PC-9 (cell line): ENCODE data around the gene PRKAA2. TPM values are rescaled to one million over a fixed set of nuclear protein-coding genes. Genes with fewer than 3 reads are reported as not detected.

ENCODE experiments used
- BruUV-seq: library from RNA; stranded (reverse); fragments of 400-500 nt; replicated peaks from 2 replicates; lab custom pipeline; 2021; lab: Mats Ljungman, UMichigan
- CTCF ChIA-PET: fragments of 300-600 bp; sonication (Branson Sonifier 250); formaldehyde crosslinking; loops from one replicate; lab custom pipeline; 2022; ENCODE audit warnings: antibody characterized with exemption; lab: Charles Lee
- POLR2A ChIA-PET: fragments of 300-600 bp; sonication (Branson Sonifier 250); formaldehyde crosslinking; loops from one replicate; lab custom pipeline; 2022; ENCODE audit warnings: antibody characterized with exemption; ENCODE audit not compliant: unreplicated experiment; lab: Charles Lee
- DNase-seq, 2 experiments: peaks; one replicate each; pipeline versions ENCODE4 v3.0.0 to v3.0.0-alpha.2; 2015 to 2022; ENCODE audit warnings: mixed read lengths in 1 of 2
- H2AFZ ChIP-seq: fragments of 200-600 bp; sonication (generic); 2 replicates; pipeline ENCODE4 v1.8.1; 2017; ENCODE audit warnings: antibody characterized with exemption
- H3F3A ChIP-seq: fragments of 200-600 bp; sonication (generic); 2 replicates; pipeline ENCODE4 v1.8.1; 2017; ENCODE audit warnings: antibody characterized with exemption, mild to moderate bottlenecking, low read depth; ENCODE audit not compliant: insufficient read depth
- H3K27ac ChIP-seq: fragments of 200-600 bp; sonication (generic); 2 replicates; pipeline ENCODE4 v1.6.1; 2016; ENCODE audit warnings: mixed run types
- H3K27me3 ChIP-seq: fragments of 200-600 bp; sonication (generic); 2 replicates; pipeline ENCODE4 v1.6.1; 2016; ENCODE audit warnings: low read depth, mixed run types; ENCODE audit not compliant: insufficient read depth
- H3K36me3 ChIP-seq: fragments of 200-600 bp; sonication (generic); 2 replicates; pipeline ENCODE4 v1.6.1; 2016; ENCODE audit warnings: low read depth, mixed run types
- H3K4me1 ChIP-seq: fragments of 200-600 bp; sonication (generic); replicated peaks from 2 replicates; pipeline ENCODE4 v1.6.1; 2016; ENCODE audit warnings: mixed run types; ENCODE audit not compliant: insufficient read depth
- H3K4me2 ChIP-seq: fragments of 200-600 bp; sonication (generic); 2 replicates; pipeline ENCODE4 v1.6.1; 2017; ENCODE audit warnings: mixed run types
- H3K4me3 ChIP-seq: fragments of 200-600 bp; sonication (generic); 2 replicates; pipeline ENCODE4 v1.6.1; 2016; ENCODE audit warnings: mixed run types
- H3K79me2 ChIP-seq: fragments of 200-600 bp; sonication (generic); 2 replicates; pipeline ENCODE4 v1.6.1; 2017; ENCODE audit warnings: low read depth, mixed run types
- H3K9me2 ChIP-seq: fragments of 200-600 bp; sonication (generic); 2 replicates; pipeline ENCODE4 v1.8.1; 2017; ENCODE audit warnings: mild to moderate bottlenecking; ENCODE audit not compliant: insufficient read depth
- H3K9me3 ChIP-seq: fragments of 200-600 bp; sonication (generic); 2 replicates; pipeline ENCODE4 v1.8.1; 2016; ENCODE audit warnings: low read depth; ENCODE audit not compliant: insufficient read depth
- H4K20me1 ChIP-seq: fragments of 200-600 bp; sonication (generic); 2 replicates; pipeline ENCODE4 v1.8.1; 2017; ENCODE audit not compliant: insufficient read depth
- CTCF ChIP-seq: fragments of 200-600 bp; sonication (generic); conservative IDR thresholded peaks from 2 replicates; pipeline ENCODE4 v1.6.1; 2017; ENCODE audit warnings: mixed run types, antibody characterized with exemption, mild to moderate bottlenecking, moderate library complexity
- EZH2 ChIP-seq: fragments of 200-600 bp; sonication (generic); IDR thresholded peaks from 2 replicates; pipeline ENCODE4 v1.8.0; 2017; ENCODE audit warnings: antibody characterized with exemption, low read depth
- intact Hi-C: fragments of 100-400 bp; cut with micrococcal nuclease; formaldehyde crosslinking; loops from one replicate; pipeline ENCODE4 v1.10.0; 2022; ENCODE audit not compliant: unreplicated experiment
- total RNA-seq: library from RNA; stranded (reverse); gene quantifications from 2 replicates; pipeline ENCODE4 v1.2.3, GENCODE V29; 2021

Gene PRKAA2
- total RNA-seq, 1 experiment from 2014 or later: 5.0 TPM

DNA sequence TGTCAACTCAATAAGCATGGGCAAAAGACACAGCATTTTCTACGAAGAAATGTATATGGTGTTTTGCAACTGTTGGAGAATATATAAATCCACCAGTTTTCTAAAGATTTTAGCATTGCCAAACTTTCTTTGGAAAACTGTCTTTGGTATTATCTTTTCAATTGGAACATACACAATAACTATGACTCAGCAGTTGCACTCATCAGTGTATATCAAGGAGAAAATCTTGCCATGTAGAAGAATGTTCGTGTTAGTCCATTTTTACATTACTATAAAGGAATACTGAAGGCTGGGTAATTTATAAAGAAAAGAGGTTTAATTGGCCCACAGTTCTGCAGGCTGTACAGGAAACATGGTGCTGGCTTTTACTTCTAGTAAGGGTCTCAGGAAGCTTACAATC, 41.1 kb downstream of the PRKAA2 start:
- TF ChIP-seq EZH2: no peak
- no peak for TF ChIP-seq CTCF
- Histone ChIP-seq H3K4me1 (peaks cover 41% of the 10 kb centered on the region), H3K9me2 (no peaks in the 10 kb centered on the region), H3K27me3 (no peaks in the 10 kb centered on the region), H3K4me2 (no peak overlapping the region), H3K79me2 (peaks cover 15% of the 10 kb centered on the region), H3K9me3 (no peaks in the 10 kb centered on the region), H2AFZ (no peak overlapping the region), H4K20me1 (no peaks in the 10 kb centered on the region), H3F3A (peaks cover 24% of the 10 kb centered on the region), H3K4me3 (no peak overlapping the region), H3K36me3 (0 out of 2 replicates have a peak, but pooled peaks cover 7% of the 10 kb centered on the region), H3K27ac (peak overlapping the region; percentile 28; the same call in 1 of the 2 replicates)
- intact Hi-C loops: no loop called here
- ChIA-PET CTCF (no interaction called here), POLR2A (no interaction called here)
- BruUV-seq: no TSS peak
- DNase-seq: peak in 1 of 2 experiments; percentile 5

- Histone ChIP-seq H3K9me2 (no peaks in the 10 kb centered on the region), H3K4me3 (no peak overlapping the region), H3K27ac (peak overlapping the region; percentile 77), H2AFZ (no peak overlapping the region), H3K4me2 (peak overlapping the region; percentile 74), H3F3A (peaks cover 24% of the 10 kb centered on the region), H3K79me2 (peaks cover 12% of the 10 kb centered on the region; the same call in 1 of the 2 replicates), H3K4me1 (peaks cover 41% of the 10 kb centered on the region), H3K9me3 (no peaks in the 10 kb centered on the region), H3K36me3 (0 out of 2 replicates have a peak, but pooled peaks cover 7% of the 10 kb centered on the region), H3K27me3 (no peaks in the 10 kb centered on the region), H4K20me1 (no peaks in the 10 kb centered on the region)
- TF ChIP-seq EZH2 (no peak), CTCF (no peak)
- CTCF ChIA-PET: interaction anchor here (0.7 to 1.2 kb wide), 3 partner anchors 20 to 69 kb away, joined by 3 to 4 read pairs (median 3); no protein-coding TSS in a partner anchor
- intact Hi-C loops: loop anchor here (1.0 kb wide), 1 partner anchor 42 kb away; no protein-coding TSS in a partner anchor
- no TSS peak for BruUV-seq
- POLR2A ChIA-PET: interaction anchor here (0.6 to 0.7 kb wide), 3 partner anchors 38 to 744 kb away, joined by 3 to 6 read pairs (median 3); no protein-coding TSS in a partner anchor
- peak; percentile 36 to 96 for DNase-seq
These were observed 43.5 kb downstream of the PRKAA2 start for GRCh38 chr1:56688522-56689026.

DNA sequence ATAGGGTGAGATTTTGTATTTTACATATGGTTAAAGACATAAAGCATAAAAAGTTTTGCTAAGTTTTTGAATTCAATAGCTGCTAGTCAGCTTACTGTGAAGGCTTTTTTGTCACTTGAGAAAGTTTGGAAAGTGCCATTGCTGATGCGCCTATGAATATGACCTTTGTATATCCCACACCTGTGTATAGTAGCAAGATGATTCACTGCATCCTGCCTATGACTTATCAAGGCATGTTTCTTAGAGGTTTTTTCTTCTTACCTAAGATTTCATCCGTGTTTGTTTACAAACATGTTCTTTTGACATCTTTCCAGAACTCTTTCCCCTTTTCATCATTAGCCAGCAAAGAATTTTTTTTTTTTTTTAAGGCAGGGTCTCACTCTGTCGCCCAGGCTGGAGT, 51.5 kb downstream of the PRKAA2 start:
- no TSS peak for BruUV-seq
- no peaks in the 10 kb centered on the region for H3K9me2 ChIP-seq
- 0 out of 2 replicates have a peak, but pooled peaks cover 5% of the 10 kb centered on the region for H3K4me1 ChIP-seq
- no peak overlapping the region for H3K4me3 ChIP-seq
- peak in 1 of 2 experiments; percentile 58 for DNase-seq
- POLR2A ChIA-PET: interaction anchor here (0.6 kb wide), 1 partner anchor 175 kb away, joined by 4 read pairs; no protein-coding TSS in a partner anchor
- H3K9me3 ChIP-seq: peaks cover 8% of the 10 kb centered on the region
- no peaks in the 10 kb centered on the region for H4K20me1 ChIP-seq
- no peaks in the 10 kb centered on the region for H3K79me2 ChIP-seq
- peak overlapping the region; percentile 30; the same call in 1 of the 2 replicates for H3K27ac ChIP-seq
- no peak overlapping the region for H2AFZ ChIP-seq
- no peaks in the 10 kb centered on the region for H3F3A ChIP-seq
- CTCF ChIA-PET: interaction anchor here (0.6 kb wide), 1 partner anchor 83 kb away, joined by 5 read pairs; no protein-coding TSS in a partner anchor
- intact Hi-C loops: no loop called here
- no peak overlapping the region for H3K4me2 ChIP-seq
- TF ChIP-seq CTCF (no peak), EZH2 (no peak)
- peaks cover 7% of the 10 kb centered on the region; the same call in 1 of the 2 replicates for H3K36me3 ChIP-seq
- H3K27me3 ChIP-seq: no peaks in the 10 kb centered on the region
